GM23338 (cell line): Measurements from ENCODE around the gene MAN2C1. TPM values are rescaled to one million over a fixed set of nuclear protein-coding genes. Genes with fewer than 3 reads are reported as not detected.

Experiments
- EZH2 ChIP-seq: fragments of 200-600 bp; sonication (generic); IDR thresholded peaks from one replicate; pipeline ENCODE4 v1.8.0; 2017; ENCODE audit warnings: antibody characterized with exemption, mild to moderate bottlenecking, low read depth; ENCODE audit not compliant: unreplicated experiment
- EZH2phosphoT487 ChIP-seq: fragments of 200-600 bp; sonication (generic); IDR thresholded peaks from one replicate; pipeline ENCODE4 v1.8.1; 2018; ENCODE audit warnings: antibody characterized with exemption; ENCODE audit not compliant: unreplicated experiment
- JUNB ChIP-seq: IDR thresholded peaks from one replicate; pipeline ENCODE4 v1.6.1; 2016; ENCODE audit warnings: antibody characterized with exemption; ENCODE audit not compliant: unreplicated experiment
- NANOG ChIP-seq: IDR thresholded peaks from 2 replicates; pipeline ENCODE4 v1.6.1; 2016; ENCODE audit warnings: antibody characterized with exemption, borderline replicate concordance
- POLR2AphosphoS5 ChIP-seq: IDR thresholded peaks from 2 replicates; pipeline ENCODE4 v1.6.1; 2016; ENCODE audit warnings: antibody characterized with exemption, low read depth
- REST ChIP-seq: IDR thresholded peaks from one replicate; pipeline ENCODE4 v1.6.1; 2018; ENCODE audit warnings: antibody characterized with exemption; ENCODE audit not compliant: unreplicated experiment
- ZNF331 ChIP-seq: fragments of 250-450 bp; sonication (Bioruptor Pico); IDR thresholded peaks from 2 replicates; pipeline ENCODE4 v1.5.0; 2020; ENCODE audit warnings: low read depth, mild to moderate bottlenecking, moderate library complexity
- ZNF462 ChIP-seq: fragments of 250-450 bp; sonication (Bioruptor Pico); IDR thresholded peaks from 2 replicates; pipeline ENCODE4 v1.5.0; 2020; ENCODE audit warnings: mild to moderate bottlenecking, moderate library complexity
- polyA plus RNA-seq: library from polyadenylated mRNA; unstranded; fragments of >200 nt; fragmentation: Nextera tagmentation; extraction: Ambion mirVana; gene quantifications from 2 replicates; pipeline ENCODE4 v1.2.1, GENCODE V29; 2016
- total RNA-seq: library from RNA; depleted of rRNA; stranded (reverse); fragments of >200 nt; shearing (Covaris generic); gene quantifications from 2 replicates; pipeline ENCODE4 v1.2.3, GENCODE V29; 2014
- TF ChIP-seq, protein P1 (sequence below), 2 experiments: fragments of 200-600 bp in 1 of 2; sonication (generic) in 1 of 2; conservative IDR thresholded peaks; 2 replicates each; pipeline versions ENCODE4 v1.5.1 to v1.6.1; 2016 to 2017; ENCODE audit warnings: antibody characterized with exemption in 2 of 2, low read depth in 2 of 2, mild to moderate bottlenecking in 2 of 2, moderate library complexity in 1 of 2

The MAN2C1 gene
- total and polyA plus RNA-seq, 2 experiments from 2014 or later: 42.3 to 129 TPM

DNA sequence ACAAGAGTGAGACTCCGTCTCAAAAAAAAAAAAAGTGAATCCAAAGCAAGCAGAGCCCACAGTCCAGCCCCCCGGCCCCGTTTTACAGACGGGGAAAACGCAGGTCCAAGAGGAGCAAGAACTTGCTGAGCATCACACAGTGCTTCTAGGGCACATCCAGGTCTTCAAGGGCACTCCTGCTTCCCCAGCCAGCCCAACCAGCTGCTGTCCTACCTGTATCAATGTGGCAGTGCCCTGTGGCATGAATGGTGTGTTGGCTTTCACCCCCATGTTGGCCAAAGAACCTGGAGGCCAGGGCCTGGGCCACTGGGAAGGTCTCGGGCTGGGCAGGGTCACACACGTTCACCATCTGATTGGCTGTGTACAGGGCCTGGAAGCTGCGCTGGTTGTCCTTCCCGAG is 4.6 kb downstream of the MAN2C1 start (continued):
- TF ChIP-seq ZNF462 (CRISPR knock-in tag): no peak
- no peak for TF ChIP-seq ZNF331
- TF ChIP-seq, protein P1, sequence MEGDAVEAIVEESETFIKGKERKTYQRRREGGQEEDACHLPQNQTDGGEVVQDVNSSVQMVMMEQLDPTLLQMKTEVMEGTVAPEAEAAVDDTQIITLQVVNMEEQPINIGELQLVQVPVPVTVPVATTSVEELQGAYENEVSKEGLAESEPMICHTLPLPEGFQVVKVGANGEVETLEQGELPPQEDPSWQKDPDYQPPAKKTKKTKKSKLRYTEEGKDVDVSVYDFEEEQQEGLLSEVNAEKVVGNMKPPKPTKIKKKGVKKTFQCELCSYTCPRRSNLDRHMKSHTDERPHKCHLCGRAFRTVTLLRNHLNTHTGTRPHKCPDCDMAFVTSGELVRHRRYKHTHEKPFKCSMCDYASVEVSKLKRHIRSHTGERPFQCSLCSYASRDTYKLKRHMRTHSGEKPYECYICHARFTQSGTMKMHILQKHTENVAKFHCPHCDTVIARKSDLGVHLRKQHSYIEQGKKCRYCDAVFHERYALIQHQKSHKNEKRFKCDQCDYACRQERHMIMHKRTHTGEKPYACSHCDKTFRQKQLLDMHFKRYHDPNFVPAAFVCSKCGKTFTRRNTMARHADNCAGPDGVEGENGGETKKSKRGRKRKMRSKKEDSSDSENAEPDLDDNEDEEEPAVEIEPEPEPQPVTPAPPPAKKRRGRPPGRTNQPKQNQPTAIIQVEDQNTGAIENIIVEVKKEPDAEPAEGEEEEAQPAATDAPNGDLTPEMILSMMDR (conservative IDR thresholded peaks at IDR 0.05; ENCODE audit: low read depth in 2 of 2): no peak
- TF ChIP-seq EZH2phosphoT487: no peak
- TF ChIP-seq NANOG: no peak
- TF ChIP-seq JUNB: no peak
- no peak for TF ChIP-seq POLR2AphosphoS5
- no peak for TF ChIP-seq REST
- TF ChIP-seq EZH2: no peak
